K562 (cell line): ENCODE data around the gene TIPIN. TPM values are rescaled to one million over a fixed set of nuclear protein-coding genes. Genes with fewer than 3 reads are reported as not detected.

Experiments
- ARNT ChIP-seq, 2 experiments: fragments of 450-650 bp; IDR thresholded peaks; 2 replicates each; pipeline ENCODE4 v1.6.1; 2016; ENCODE audit warnings: mild to moderate bottlenecking in 1 of 2
- ATF7 ChIP-seq: fragments of 450-650 bp; IDR thresholded peaks from 2 replicates; pipeline ENCODE4 v1.7.1; 2014; ENCODE audit warnings: mild to moderate bottlenecking, moderate library complexity
- CBX8 ChIP-seq: fragments of 200-600 bp; sonication (generic); IDR thresholded peaks from 2 replicates; pipeline ENCODE4 v1.6.1; 2012; ENCODE audit warnings: borderline replicate concordance, mixed run types, low read depth, mild to moderate bottlenecking, moderate library complexity, mixed read lengths, low read length, control low read depth, inconsistent platforms; ENCODE audit not compliant: poor library complexity, severe bottlenecking; ENCODE audit errors: extremely low read depth
- FUS ChIP-seq: fragments of 200-400 bp; formaldehyde crosslinking; optimal IDR thresholded peaks from 2 replicates; pipeline ENCODE3; 2017; ENCODE audit warnings: low read depth, low read length
- GTF2E2 ChIP-seq: fragments of 200-800 bp; sonication (Bioruptor generic); IDR thresholded peaks from 2 replicates; pipeline ENCODE4 v1.6.1; 2016; ENCODE audit warnings: missing genetic modification characterization, missing compliant biosample characterization
- MAFG ChIP-seq: fragments of 450-650 bp; conservative IDR thresholded peaks from 2 replicates; pipeline ENCODE4 v1.6.1; 2016; ENCODE audit warnings: missing genetic modification characterization, missing compliant biosample characterization
- MEIS2 ChIP-seq: fragments of 450-650 bp; IDR thresholded peaks from 2 replicates; pipeline ENCODE4 v1.6.1; 2014; ENCODE audit warnings: mild to moderate bottlenecking; ENCODE audit not compliant: partially characterized antibody
- NR2C1 ChIP-seq, 2 experiments: fragments of 450-650 bp; IDR thresholded peaks; 2 replicates each; pipeline ENCODE4 v1.6.1; 2017; ENCODE audit warnings: mild to moderate bottlenecking in 2 of 2, antibody characterized with exemption in 1 of 2, inconsistent platforms in 1 of 2, missing compliant biosample characterization in 1 of 2, missing genetic modification characterization in 1 of 2
- NR2C2 ChIP-seq, 2 experiments: fragments of 200-800 bp in 1 of 2; sonication (Bioruptor generic) in 1 of 2; sonication (generic) in 1 of 2; formaldehyde crosslinking in 1 of 2; IDR thresholded peaks; 2 replicates each; pipeline versions ENCODE4 v1.6.1 to v1.8.0; 2016 to 2022; ENCODE audit warnings: mild to moderate bottlenecking in 1 of 2, missing compliant biosample characterization in 1 of 2, missing genetic modification characterization in 1 of 2, missing genetic modification reagents in 1 of 2
- SIN3A ChIP-seq, 2 experiments: fragments of 150-350 bp in 1 of 2; IDR thresholded peaks; 2 replicates each; pipeline ENCODE4 v1.6.1; 2011 to 2016; ENCODE audit warnings: borderline replicate concordance in 2 of 2, low read depth in 2 of 2, low read length in 2 of 2, mild to moderate bottlenecking in 2 of 2, moderate library complexity in 2 of 2; ENCODE audit not compliant: control insufficient read depth in 1 of 2
- SIN3B ChIP-seq: fragments of 450-650 bp; IDR thresholded peaks from 2 replicates; pipeline ENCODE4 v1.6.1; 2017; ENCODE audit warnings: low read depth, mild to moderate bottlenecking, moderate library complexity
- SMARCA4 ChIP-seq: fragments of 450-650 bp; IDR thresholded peaks from 2 replicates; pipeline ENCODE4 v1.6.1; 2016
- SOX6 ChIP-seq: fragments of 450-650 bp; IDR thresholded peaks from 2 replicates; pipeline ENCODE4 v1.6.1; 2014; ENCODE audit warnings: mild to moderate bottlenecking
- TAF7 ChIP-seq: fragments of 450-650 bp; IDR thresholded peaks from 2 replicates; pipeline ENCODE4 v1.6.1; 2016; ENCODE audit warnings: missing genetic modification characterization, missing compliant biosample characterization
- ZBTB1 ChIP-seq: sonication (generic); formaldehyde crosslinking; IDR thresholded peaks from 2 replicates; pipeline ENCODE4 v1.8.1; 2023; ENCODE audit warnings: missing genetic modification reagents, low read depth, mild to moderate bottlenecking, borderline replicate concordance
- polyA plus RNA-seq, 8 experiments: library from polyadenylated mRNA; depleted of rRNA in 4 of 8; stranded (reverse) in 5 of 8; unstranded in 3 of 8; fragments of >200 nt; fragmentation: Nextera tagmentation in 2 of 8; fragmentation: Illumina TruSeq in 1 of 8; extraction: Ambion mirVana in 2 of 8; extraction: Trizol in 1 of 8; gene quantifications; 2 replicates each; pipeline versions ENCODE4 v1.2.1 to v1.2.3, GENCODE V29; 2011 to 2014; ENCODE audit warnings: inconsistent platforms in 1 of 8, missing spikeins in 1 of 8
- total RNA-seq, 7 experiments: library from RNA; depleted of rRNA in 6 of 7; stranded (reverse); fragments of >200 nt in 6 of 7; fragmentation: Illumina TruSeq in 2 of 7; extraction: Trizol in 2 of 7; gene quantifications; 2 replicates each; pipeline versions ENCODE4 v1.2.1 to v1.2.3, GENCODE V29; 2011 to 2021; ENCODE audit warnings: low replicate concordance in 1 of 7
- TF ChIP-seq, protein P1 (sequence below), 2 experiments: fragments of 250-450 bp in 1 of 2; fragments of 450-650 bp in 1 of 2; sonication (Bioruptor Pico) in 1 of 2; IDR thresholded peaks; 2 replicates each; pipeline versions ENCODE4 v1.6.1 to v1.8.0; 2016 to 2021; ENCODE audit warnings: mild to moderate bottlenecking in 2 of 2, moderate library complexity in 2 of 2, missing compliant biosample characterization in 1 of 2, missing genetic modification characterization in 1 of 2
- TF ChIP-seq, protein P2 (sequence below), 2 experiments: fragments of 200-800 bp in 1 of 2; sonication (Bioruptor generic) in 1 of 2; sonication (generic) in 1 of 2; formaldehyde crosslinking in 1 of 2; IDR thresholded peaks in 1 of 2; conservative IDR thresholded peaks in 1 of 2; 2 replicates each; pipeline versions ENCODE4 v1.5.0 to v1.6.1; 2016 to 2020; ENCODE audit warnings: missing compliant biosample characterization in 1 of 2, missing genetic modification characterization in 1 of 2, missing genetic modification reagents in 1 of 2
- TF ChIP-seq, protein P3 (sequence below), 2 experiments: fragments of 450-650 bp; conservative IDR thresholded peaks; 2 replicates each; pipeline ENCODE4 v1.6.1; 2017; ENCODE audit warnings: mild to moderate bottlenecking in 2 of 2, moderate library complexity in 2 of 2
- TF ChIP-seq, protein P4 (sequence below): fragments of 450-650 bp; formaldehyde crosslinking; IDR thresholded peaks from 2 replicates; pipeline ENCODE4 v1.4.0; 2020; ENCODE audit warnings: mild to moderate bottlenecking, moderate library complexity

The TIPIN gene
- total and polyA plus RNA-seq, 9 of the 15 experiments (the other 6 are each of a cell fraction or from before 2014, with no cell fraction given): 22.9 to 61.4 (median 42.0) TPM

DNA sequence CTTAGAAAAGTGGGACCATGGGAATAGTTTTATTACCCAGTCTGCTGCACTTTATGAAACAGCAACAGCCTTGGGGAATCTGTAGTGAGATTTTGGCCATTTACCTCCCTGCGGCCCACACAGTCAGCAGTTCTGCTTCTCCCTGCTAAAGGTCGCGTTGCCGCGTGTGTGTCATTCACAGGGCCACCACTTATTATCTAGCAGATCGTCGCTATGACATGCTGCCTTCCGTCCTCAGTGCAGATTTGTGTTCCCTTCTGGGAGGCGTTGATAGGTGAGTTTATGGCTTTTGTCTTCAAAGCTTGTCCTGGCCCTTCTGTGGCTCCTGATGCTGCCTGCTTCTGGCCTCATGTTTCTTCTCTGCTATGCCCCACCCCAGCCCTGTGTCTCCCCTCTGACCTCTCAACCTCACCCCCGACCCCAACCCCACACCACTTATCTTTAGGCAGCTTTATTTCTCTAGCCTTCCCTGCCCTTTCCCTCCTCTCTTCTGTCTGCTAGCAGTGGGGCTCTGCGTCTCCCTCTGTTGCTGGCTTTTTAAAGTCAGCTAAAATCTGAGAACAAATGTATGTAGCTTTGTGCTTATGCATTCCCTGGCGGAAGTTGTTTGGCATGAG, 33.1 kb downstream of the TIPIN start (continued):
- no peak for TF ChIP-seq CBX8
- TF ChIP-seq SOX6: peak; percentile 88
- TF ChIP-seq, protein P1, sequence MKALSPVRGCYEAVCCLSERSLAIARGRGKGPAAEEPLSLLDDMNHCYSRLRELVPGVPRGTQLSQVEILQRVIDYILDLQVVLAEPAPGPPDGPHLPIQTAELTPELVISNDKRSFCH (CRISPR knock-in tag; IDR thresholded peaks at IDR 0.05): no peak
- TF ChIP-seq, protein P1 (tag; IDR thresholded peaks at IDR 0.05): peak; percentile 91
- peak; percentile 71 for TF ChIP-seq SMARCA4
- TF ChIP-seq, protein P2, sequence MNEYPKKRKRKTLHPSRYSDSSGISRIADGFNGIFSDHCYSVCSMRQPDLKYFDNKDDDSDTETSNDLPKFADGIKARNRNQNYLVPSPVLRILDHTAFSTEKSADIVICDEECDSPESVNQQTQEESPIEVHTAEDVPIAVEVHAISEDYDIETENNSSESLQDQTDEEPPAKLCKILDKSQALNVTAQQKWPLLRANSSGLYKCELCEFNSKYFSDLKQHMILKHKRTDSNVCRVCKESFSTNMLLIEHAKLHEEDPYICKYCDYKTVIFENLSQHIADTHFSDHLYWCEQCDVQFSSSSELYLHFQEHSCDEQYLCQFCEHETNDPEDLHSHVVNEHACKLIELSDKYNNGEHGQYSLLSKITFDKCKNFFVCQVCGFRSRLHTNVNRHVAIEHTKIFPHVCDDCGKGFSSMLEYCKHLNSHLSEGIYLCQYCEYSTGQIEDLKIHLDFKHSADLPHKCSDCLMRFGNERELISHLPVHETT (CRISPR knock-in tag; conservative IDR thresholded peaks at IDR 0.05 in 1 of 2, IDR thresholded peaks at IDR 0.05 in 1 of 2): 0 out of 4 replicates have a peak, but pooled peaks of 1 of the 2 experiments have one; percentile 22
- TF ChIP-seq NR2C1 (IDR thresholded peaks at IDR 0.05): peak; percentile 90
- TF ChIP-seq NR2C1 (tag; IDR thresholded peaks at IDR 0.05): peak; percentile 89; the same call in 1 of the 2 replicates
- TF ChIP-seq, protein P3, sequence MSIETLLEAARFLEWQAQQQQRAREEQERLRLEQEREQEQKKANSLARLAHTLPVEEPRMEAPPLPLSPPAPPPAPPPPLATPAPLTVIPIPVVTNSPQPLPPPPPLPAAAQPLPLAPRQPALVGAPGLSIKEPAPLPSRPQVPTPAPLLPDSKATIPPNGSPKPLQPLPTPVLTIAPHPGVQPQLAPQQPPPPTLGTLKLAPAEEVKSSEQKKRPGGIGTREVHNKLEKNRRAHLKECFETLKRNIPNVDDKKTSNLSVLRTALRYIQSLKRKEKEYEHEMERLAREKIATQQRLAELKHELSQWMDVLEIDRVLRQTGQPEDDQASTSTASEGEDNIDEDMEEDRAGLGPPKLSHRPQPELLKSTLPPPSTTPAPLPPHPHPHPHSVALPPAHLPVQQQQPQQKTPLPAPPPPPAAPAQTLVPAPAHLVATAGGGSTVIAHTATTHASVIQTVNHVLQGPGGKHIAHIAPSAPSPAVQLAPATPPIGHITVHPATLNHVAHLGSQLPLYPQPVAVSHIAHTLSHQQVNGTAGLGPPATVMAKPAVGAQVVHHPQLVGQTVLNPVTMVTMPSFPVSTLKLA (conservative IDR thresholded peaks at IDR 0.05): peak in 1 of 2 experiments; percentile 78; a peak in 3 of 4 replicates
- TF ChIP-seq, protein P4, sequence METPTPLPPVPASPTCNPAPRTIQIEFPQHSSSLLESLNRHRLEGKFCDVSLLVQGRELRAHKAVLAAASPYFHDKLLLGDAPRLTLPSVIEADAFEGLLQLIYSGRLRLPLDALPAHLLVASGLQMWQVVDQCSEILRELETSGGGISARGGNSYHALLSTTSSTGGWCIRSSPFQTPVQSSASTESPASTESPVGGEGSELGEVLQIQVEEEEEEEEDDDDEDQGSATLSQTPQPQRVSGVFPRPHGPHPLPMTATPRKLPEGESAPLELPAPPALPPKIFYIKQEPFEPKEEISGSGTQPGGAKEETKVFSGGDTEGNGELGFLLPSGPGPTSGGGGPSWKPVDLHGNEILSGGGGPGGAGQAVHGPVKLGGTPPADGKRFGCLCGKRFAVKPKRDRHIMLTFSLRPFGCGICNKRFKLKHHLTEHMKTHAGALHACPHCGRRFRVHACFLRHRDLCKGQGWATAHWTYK (CRISPR knock-in tag): no peak
- peak; percentile 64 for TF ChIP-seq ATF7
- peak in 1 of 2 experiments; percentile 33; a peak in 1 of 4 replicates for TF ChIP-seq SIN3A (IDR thresholded peaks at IDR 0.05; ENCODE audit: borderline replicate concordance in 2 of 2, control insufficient read depth in 1 of 2, low read depth in 2 of 2, low read length in 2 of 2)
- TF ChIP-seq GTF2E2 (tag): no peak
- no peak for TF ChIP-seq ZBTB1 (CRISPR knock-in tag)
- TF ChIP-seq FUS: no peak
- TF ChIP-seq SIN3B: no peak
- TF ChIP-seq MEIS2: peak; percentile 95
- TF ChIP-seq MAFG (tag): peak; percentile 42
- TF ChIP-seq NR2C2 (CRISPR knock-in tag; IDR thresholded peaks at IDR 0.05): no peak
- peak; percentile 95 for TF ChIP-seq NR2C2 (tag; IDR thresholded peaks at IDR 0.05)
- no peak for TF ChIP-seq TAF7 (tag)
- TF ChIP-seq ARNT (IDR thresholded peaks at IDR 0.05): no peak
